IPS DF 19.7 (cell line): ENCODE data around the gene SERPINA1.
"Not testable (repeated sequence)": the region's sequence is repeated elsewhere in the genome, so short reads cannot be mapped to it uniquely, and the experiment has no call there.

ENCODE experiments used
- DNase-seq: peaks from one replicate; pipeline ENCODE4 v3.0.0-alpha.2; 2013; ENCODE audit warnings: low read depth, low spot score

The SERPINA1 gene

GRCh38 chr14:94346065-94346786, 42.2 kb downstream of the SERPINA1 start:
- not testable (repeated sequence) for DNase-seq

- DNase-seq, result no peak
These were observed 42.9 kb downstream of the SERPINA1 start for GRCh38 chr14:94345344-94346064.

- no peak for DNase-seq
These were observed 44.0 kb downstream of the SERPINA1 start for GRCh38 chr14:94344389-94344788.

GRCh38 chr14:94343238-94344005, 45.0 kb downstream of the SERPINA1 start:
- no peak for DNase-seq

GRCh38 chr14:94342334-94342934, 46.0 kb downstream of the SERPINA1 start:
- DNase-seq, result no peak

GRCh38 chr14:94341656-94342333, 46.6 kb downstream of the SERPINA1 start:
- DNase-seq, result no peak

- no peak for DNase-seq
These were observed 47.9 kb downstream of the SERPINA1 start for GRCh38 chr14:94340533-94340932.

- no peak for DNase-seq
These were observed 50.4 kb downstream of the SERPINA1 start for GRCh38 chr14:94338023-94338422.

- no peak for DNase-seq
These were observed 51.1 kb downstream of the SERPINA1 start for GRCh38 chr14:94337274-94337673.

- DNase-seq, result no peak
These were observed 53.5 kb downstream of the SERPINA1 start for GRCh38 chr14:94334872-94335271.

- DNase-seq, result no peak
These were observed 55.8 kb downstream of the SERPINA1 start for GRCh38 chr14:94332587-94332986.

GRCh38 chr14:94332063-94332583, 56.3 kb downstream of the SERPINA1 start:
- no peak for DNase-seq

- DNase-seq, result no peak
These were observed 56.9 kb downstream of the SERPINA1 start for GRCh38 chr14:94331462-94331861.

GRCh38 chr14:94330857-94331256, 57.5 kb downstream of the SERPINA1 start:
- no peak for DNase-seq

GRCh38 chr14:94330432-94330831, 58.0 kb downstream of the SERPINA1 start:
- DNase-seq, result no peak

- DNase-seq, result no peak
These were observed 58.5 kb downstream of the SERPINA1 start for GRCh38 chr14:94329857-94330256.

- no peak for DNase-seq
These were observed 60.2 kb downstream of the SERPINA1 start for GRCh38 chr14:94328196-94328595.
